Activated T-cell treated with anti-CD3 and anti-CD28 coated beads for 4 hours (primary cell): Measurements from ENCODE around the gene NUPR1.
A peak's percentile ranks its signal among the peaks of the same experiment; 100 is the strongest.
"Not testable (repeated sequence)": the region's sequence is repeated elsewhere in the genome, so short reads cannot be mapped to it uniquely, and the experiment has no call there.

Experiments used
- DNase-seq: peaks from one replicate; pipeline ENCODE4 v3.0.0-alpha.2; 2020

The NUPR1 gene

DNA sequence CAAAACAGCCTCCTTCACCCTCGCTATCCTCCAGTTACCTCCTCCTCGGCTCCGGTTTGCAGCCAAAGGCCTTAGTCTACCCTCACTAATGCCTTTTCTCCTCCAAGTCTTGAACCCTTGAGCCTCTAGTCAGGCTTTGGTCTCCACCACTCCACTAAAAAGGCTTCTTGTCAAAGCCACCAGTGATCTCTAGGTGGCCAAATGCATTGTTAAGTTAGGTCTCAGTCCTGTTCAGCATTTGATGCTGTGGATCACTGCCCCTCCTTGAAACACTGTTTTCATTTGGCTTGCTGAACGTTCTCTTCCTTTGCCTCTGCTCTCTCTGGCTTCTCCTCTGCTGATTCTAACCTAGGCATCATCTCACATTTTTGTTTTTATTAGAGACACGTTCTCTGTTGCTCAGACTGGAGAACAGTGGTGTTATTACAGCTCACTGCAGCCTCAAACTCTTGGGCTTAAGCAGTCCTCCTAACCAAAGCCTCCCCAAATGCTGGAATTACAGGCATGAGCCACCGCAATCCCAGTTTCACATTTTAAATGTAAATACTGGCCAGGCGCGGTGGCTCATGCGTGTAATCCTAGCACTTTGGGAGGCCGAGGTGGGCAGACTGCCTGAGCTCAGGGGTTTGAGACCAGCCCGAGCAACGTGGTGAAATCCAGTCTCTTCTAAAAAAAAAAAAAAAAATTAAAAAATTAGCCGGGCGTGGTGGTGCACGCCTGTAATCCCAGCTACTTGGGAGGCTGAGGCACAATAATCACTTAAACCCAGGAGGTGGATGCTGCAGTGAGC, 16.1 kb upstream of the NUPR1 start:
- DNase-seq: no peak

DNA sequence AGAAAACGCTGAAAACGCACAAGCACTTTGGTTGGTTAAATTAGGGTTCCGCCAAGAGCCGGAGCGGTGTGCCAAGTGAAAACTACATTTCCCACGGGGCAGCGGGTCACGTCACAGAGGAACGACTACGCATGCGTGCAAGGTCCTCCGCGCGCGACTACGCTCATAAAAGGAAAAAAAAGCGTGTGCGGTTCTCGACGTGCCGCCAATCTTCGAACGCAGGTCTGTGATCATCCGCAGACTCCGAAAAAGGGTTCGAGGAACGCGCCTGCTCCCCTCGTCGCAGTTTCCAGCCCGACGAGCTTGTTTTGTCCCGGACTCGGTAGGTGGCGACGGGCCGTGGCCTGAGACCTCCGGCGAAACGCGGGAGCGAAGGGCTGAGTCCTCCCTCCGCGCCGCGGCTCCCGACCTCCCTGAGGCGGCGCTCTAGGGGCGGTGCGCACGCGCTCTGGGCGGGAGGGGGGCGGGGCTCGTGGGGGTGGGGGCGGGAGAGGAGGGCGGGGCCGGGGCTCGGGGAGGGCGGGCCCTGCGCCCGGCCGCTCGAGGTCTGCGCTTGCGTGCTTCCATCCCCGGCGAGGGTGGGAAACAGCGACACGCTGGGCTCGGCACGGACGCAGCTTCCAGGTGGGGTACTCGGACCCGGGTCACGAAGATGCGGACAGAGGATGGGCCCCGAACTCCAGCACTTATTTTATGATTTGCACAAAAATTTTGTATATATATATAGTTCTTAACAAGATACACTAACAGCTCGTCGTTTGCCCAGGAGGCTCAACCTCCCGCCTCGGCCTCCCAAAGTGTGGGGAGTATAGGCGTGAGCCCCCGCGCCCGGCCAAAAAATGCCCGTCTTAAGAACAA, 15.2 kb upstream of the NUPR1 start, which contains the start of gene SGF29:
TSS of gene SGF29 (plus strand) at position 145 of the 858 bp plus-strand sequence. CDS start 27,150 bp downstream, outside the sequence.
- DNase-seq: peak; percentile 91

DNA sequence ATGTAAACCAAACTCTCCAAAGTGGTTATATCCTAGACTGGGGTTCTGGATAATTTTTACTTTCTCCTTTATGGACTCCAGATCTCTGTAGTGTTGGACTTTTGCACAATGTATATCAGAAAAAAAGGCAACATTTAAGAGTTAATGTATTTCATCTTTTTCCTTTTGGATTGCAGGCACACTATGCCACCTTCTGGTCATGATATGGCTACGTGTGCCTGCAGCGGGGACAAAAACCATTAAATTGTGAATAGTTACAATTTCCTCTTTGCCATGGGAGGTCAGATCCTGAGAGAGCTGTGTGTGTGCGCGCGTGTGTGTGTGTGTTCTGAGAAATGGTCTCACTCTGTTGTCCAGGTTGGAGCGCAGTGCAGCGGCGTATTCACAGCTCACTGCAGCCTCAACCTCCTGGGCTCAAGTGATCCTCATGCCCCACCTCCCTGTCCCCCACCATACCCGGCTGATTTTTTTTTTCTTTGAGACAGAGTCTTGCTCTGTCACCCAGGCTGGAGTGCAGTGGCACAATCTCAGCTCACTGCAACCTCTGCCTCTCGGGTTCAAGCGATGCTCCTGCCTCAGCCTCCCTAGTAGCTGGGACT, 10.6 kb upstream of the NUPR1 start:
- no peak for DNase-seq

DNA sequence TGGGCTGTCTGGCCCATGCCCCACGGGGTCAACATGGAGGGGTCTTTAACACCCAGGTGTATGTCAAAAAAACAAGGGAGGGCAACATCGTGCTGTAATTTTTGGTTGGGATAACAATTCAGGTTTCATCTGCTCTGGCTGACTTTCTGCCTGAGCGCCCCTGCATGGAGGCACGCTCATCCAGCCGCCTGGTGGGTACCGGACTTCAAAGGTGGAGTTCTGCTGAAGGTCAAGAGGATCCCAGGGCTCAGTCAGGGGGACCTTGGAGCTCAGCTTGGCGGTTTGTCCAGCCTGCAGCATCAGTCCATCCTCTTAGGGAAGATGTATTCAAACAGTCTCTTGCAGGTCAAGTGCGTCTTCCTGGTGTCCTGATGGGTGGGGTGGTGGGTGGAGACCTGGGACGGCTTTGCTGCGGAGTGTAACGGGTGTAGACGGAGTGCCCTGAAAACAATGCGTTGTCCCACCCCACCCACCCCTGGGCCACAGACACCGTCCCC, 9.6 kb upstream of the NUPR1 start:
- no peak for DNase-seq

DNA sequence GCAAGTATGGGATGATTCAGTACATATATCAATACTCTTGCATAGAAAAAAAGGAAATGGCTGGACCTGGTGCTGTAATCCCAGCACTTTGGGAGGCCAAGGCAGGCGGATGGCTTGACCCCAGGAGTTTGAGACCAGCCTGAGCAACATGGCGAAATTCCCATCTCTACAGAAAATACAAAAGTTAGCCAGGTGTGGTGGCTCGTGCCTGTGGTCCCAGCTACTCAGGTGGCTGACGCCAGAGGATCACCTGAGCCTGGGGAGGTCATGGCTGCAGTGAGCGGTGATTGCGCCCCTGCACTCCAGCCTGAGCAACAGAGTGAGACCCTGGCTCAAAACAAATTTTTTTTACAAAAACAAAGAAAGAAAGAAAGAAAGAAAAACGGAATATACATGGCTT, 7.9 kb upstream of the NUPR1 start:
- DNase-seq: no peak

DNA sequence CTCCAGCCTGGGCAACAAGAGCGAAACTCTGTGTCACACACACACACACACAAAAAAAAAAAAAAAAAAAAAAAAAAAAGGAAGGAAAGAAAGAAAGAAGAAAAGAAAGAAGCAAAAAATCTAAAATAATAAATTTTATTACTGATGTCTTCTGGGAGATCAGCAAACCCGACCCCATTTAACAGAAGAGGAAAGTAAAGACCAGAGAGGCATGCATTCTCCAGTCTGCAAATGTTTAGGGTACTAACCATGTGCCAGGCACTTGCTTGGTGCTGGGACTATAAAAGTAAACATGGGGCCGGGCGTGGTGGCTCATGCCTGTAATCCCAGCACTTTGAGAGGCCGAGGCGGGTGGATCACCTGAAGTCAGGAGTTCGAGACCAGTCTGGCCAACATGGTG, 7.2 kb upstream of the NUPR1 start:
- DNase-seq: not testable (repeated sequence)

DNA sequence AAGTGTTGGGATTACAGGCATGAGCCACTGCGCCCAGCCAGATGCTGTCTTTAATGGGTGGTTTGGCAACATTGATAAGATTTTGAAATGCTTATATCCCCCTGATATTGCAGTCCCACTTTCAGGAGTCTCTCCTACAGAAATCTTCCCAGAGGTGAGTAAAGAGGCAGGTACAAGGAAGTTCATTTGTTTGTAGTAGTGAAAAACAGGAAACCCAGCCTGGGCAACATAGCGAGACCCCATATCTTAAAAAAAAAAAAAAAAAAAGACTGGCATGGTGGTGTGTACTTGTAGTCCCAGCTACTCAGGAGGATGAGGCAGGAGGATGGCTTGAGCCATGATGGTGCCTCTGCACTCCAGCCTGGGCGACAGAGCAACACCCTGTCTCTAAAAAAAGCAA, 6.2 kb upstream of the NUPR1 start:
- DNase-seq: no peak

DNA sequence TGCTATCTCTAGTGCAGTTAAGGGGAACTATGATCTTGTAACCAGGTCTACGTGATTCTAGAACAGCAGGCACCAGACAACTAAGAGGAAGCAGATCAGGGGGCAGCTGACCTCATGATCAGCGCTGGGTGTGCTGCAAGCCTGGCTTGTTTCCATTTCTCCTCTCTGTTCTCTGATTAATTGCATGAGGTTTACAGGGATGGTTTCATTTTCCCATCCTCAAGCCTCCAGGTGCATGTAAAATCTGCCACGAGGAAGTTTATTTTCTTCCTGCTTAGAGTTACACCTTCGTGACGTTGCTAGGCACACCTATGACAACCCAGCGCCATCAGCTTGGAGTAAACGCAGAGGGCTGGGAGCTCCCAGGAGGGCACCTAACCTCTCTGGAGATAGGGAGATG, 4.3 kb upstream of the NUPR1 start:
- no peak for DNase-seq

DNA sequence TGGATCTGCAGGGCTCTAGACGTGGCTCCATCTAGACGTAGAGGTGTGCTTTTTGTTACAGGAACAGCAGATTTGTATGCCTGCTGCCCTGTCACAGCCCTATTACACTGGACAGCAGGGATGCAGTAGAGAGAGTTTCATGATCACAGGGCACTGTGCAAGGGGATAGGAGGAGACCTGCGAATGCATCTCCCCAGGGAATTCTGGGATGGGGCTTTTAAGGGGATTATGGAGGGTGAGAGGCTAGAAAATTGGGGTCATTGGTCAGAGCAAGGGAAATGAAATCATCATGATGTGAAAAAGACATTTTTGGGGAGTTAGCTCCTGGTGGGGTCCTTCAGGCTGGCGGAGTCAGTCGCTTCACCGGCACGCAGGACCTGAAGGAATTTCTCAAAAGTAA, 3.9 kb upstream of the NUPR1 start:
- DNase-seq: no peak

DNA sequence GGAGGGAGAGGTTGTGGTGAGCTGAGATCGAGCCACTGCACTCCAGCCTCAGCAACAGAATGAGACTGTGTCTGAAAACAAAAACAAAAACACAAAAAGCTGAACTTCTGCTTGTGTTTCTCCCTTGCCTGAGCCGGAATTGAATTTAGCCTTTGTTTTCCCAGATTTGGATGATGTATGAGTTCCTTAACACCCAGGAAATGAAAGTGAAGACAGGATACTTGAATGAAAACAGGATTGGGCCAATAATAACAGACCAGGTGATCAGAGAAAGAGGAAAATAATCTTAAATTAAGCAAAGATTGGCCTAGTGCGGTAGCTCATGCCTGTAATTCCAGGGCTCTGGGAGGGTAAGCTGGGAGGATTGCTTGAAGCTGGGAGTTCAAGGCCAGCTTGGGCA, 1.6 kb upstream of the NUPR1 start:
- no peak for DNase-seq

DNA sequence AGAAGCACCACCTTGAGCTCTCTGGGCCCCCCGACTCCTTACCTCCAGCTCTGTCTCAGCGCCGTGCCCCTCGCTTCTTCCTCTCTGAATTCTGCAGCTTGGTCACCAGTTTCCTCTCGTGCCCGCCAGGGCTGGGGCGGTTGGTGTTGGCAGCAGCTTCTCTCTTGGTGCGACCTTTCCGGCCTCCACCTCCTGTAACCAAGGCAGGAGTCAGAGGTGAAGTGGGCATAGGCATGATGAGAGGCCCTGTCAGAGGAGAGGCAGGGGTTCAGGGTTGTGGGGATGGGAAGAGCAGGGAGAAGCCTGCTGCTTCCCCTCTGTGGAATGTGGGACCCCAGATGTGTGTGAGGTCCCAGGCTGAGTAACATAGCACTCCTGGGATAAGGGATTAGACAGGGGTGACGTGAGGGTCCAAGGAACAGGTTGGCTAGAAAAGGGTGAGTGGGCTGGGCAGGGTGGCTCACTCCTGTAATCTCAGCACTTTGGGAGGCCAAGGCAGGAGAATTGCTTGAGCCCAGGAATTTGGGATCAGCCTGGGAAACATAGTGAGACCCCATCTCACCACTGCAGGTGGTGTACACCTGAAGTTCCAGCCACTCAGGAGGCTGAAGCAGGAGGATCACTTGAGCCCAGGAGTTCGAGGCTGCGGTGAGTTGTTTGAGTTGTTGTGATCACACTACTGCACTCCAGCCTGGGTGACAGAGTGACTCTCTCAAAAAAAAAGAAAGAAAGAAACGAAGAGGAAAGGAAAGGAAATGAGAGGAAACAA, 626 bp downstream of the NUPR1 start:
- DNase-seq: no peak

DNA sequence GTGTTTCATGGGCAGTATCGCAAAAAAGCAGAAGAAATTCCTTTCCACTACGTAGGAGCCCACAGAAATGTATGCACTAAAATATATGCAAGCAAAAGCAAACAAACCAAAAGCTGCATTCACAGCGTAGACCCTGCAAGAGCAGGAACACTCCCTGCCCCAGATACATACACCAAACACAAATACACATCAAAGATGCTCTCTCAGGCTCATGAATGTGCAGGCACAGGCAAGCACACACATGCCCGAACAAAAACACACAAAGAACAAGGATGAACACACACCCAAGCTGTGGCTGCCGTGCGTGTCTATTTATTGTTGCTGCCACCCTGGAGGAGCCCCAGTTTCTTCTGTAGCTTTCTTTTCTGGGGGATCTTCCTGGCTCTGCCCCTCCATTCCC, 1.7 kb downstream of the NUPR1 start:
- DNase-seq: no peak

DNA sequence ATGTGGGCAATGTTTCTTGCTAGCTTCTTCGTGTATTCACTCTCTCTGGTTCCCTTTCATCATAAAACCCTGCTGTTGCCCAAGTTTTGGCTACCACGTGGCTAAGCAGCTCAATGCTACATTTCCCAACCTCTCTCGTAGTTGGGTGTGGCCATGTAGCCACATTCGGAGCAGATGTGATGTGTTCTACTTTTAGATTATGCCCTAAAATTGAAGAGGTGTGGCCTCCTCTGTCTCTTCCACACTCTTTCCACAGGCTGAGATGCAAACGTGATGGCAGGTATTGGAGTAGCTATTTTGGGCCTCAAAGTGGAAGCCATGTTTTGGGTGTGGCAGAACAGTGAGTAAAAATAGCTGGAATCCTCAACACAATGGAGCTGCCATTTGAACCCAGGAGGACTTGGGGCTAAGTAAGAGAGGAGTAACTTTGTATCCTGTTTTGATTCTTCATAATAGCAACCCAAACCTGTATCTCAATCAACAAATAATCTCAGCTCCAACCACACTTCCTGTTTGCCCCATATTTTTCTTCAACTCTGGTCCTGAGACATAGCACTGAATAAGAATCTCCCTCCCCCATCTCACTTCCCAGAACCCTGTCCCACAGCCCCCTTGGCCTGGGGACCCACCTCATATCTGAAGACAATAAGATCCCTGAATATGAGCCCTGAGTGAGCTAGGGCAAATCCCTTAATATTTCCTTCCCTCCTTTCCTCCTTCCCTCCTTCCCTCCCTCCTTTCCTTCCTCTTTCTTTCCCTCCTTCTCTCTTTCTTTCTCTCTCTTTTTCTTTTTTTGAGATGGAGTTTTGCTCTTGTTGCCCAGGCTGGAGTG, 4.0 kb downstream of the NUPR1 start:
- no peak for DNase-seq

DNA sequence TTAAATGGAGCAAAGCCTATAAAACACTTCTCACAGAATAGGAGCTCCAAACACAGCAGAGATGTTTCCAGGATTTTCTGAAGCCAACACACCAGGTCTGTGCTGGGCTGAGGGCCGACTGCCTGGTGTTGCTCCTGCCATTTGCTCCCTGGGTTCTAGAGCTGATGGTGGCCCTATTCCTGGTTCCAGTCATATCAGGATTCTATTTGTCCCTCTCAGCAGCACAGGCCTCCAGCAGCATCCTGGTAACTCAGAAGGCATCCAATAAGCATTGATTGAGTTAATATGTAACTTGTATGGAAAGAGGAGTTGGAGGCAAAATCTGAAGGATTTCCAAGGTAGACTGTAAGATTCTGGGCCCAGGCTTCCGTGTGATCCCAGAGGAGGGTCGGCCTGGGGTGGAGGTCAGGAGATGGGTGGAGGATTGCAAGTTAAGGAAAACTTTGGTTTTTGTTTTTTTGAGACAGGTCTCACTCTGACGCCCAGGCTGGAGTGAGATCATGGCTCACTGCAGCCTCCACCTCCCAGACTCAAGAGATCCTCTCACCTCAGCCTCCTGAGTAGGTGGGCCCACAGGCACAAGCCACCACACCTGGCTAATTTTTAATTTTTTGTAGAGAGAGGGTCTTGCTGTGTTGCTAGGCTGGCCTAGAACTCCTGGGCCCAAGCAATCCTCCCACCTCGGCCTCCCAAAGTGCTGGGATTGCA, 5.7 kb downstream of the NUPR1 start:
- no peak for DNase-seq

DNA sequence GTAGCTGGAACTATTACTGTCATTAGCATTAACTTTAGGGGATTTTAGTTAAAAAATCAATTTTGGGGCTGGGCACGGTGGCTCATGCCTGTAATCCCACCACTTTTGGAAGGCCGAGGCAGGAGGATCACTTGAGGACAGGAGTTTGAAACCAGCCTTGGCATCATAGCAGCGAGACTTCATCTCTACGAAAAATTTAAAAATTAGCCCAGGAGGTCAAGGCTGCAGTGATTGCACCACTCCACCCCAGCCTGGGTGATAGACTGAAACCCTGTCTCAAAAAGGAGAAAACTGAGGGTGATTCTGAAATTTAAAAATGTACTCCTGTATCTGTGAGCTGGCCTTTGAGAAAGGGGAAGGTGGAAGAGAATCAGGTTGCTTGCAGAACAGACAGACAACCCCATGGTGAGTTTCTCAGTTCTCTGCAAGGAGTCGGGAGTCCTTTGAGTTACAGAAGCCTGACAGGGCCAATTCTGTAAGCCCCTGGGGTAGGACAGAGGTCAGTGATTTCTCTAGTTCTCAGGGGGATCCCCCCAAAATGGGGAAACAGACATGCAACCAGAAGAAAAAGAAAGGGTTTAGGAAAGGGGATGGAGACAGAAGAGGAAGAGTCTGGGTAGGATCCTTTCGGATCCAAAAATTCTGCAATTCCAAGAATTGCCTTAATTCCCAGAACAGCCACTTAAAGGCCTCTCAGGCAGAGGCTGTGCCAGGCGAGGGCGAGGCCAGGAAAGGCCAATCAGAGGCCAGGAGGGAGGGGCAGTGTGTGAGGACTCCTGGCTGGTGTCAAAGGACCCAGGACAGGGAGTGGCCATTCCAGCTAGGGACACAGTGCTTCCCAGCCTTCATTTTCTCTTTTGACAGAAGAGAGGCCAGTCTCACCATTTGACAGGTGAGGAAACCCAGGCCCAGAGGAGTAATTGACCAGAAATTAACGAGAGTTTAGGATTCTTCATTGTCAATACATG, 6.7 kb downstream of the NUPR1 start:
- no peak for DNase-seq

DNA sequence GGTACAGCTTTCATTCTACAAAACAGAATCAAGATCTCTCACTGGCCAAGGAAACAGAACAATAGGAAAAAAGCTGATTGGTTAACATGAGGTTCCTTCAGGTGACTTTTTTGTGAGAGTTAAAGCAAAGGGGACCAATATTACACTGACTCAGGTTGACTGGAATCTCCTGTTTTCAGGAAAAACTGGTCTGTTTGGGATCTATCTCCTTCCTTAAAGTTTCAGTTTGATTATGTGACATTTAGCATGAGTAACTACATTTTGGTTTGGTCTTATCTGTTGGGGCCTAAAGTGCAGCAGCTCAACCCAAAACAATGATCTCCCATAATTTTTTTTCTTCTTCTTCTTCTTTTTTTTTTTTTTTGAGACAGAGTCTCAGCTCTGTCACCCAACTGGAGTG, 9.7 kb downstream of the NUPR1 start:
- no peak for DNase-seq

DNA sequence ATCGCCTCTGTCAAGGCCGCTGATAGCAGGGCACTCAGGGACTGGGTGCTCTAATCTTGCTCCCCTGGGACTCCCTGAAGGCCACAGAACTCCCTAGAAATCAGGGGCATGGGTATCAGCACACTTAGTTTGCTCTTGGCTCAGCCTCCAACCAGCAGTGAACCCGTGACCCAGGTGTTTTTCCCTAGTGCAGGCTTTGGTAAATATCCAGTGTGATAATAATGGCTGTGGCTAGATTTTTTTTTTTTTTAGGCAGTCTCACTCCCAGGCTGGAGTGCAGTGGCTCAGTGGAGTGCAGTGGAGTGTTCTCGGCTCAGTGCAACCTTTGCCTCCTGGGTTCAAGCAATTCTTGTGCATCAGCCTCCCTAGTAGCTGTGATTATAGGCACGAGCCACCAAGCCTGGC, 10.3 kb downstream of the NUPR1 start:
- DNase-seq: no peak

DNA sequence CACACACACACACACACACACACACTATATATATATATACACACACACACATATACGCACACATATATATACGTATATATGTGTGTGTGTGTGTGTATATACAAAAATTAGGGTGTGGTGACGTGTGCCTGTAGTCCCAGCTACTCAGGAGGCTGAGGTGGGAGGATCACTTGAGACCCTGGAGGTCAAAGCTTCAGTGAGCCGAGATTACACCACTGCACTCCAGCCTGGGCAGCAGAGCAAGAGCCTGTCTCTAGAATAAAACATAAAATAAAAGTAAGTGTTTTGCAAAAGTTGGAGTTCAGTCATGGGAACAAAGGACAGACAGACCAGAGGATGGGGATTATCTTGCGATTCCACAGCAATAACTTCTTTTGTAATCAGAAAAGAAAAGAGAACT, 10.8 kb downstream of the NUPR1 start:
- no peak for DNase-seq

DNA sequence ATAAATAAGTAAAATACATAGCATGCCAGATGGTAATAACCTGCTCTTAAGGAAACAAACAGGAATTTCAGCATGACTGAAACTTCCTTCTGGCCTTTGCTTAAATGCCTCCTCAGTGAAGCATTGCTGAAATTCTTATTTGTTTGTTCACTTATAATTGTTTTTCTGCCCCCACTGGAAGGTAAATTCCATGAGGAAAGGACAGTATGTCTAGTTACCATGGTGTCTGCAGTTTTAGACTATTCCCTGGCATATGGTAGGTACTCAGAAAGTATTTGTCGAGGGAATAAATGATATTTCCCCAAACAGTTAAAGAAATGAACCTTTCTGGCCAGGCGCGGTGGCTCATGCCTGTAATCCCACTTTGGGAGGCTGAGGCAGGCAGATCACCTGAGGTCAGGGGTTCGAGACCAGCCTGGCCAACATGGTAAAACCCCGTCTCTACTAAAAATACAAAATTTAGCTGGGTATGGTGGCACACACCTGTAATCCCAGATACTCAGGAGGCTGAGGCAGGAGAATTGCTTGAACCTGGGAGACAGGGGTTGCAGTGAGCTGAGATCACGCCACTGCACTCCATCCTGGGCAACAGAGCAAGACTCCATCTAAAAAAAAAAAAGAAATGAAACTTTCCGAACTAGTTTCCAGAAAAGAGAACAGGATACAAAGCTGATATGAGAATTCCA, 11.5 kb downstream of the NUPR1 start:
- DNase-seq: not testable (repeated sequence)
